HFF-Myc (cell line): ENCODE results near the gene PEX19.

Source experiments
- DNase-seq: peaks from one replicate; pipeline ENCODE4 v3.0.0-alpha.2; 2011; ENCODE audit warnings: low read depth; ENCODE audit errors: extremely low read depth
- H3K4me3 ChIP-seq: replicated peaks from 2 replicates; pipeline ENCODE4 v1.5.1; 2011; ENCODE audit warnings: low read depth, mild to moderate bottlenecking, control low read depth, low read length
- CTCF ChIP-seq: IDR thresholded peaks from 2 replicates; pipeline ENCODE4 v1.5.1; 2012; ENCODE audit warnings: mild to moderate bottlenecking, low read depth, low read length, control low read depth; ENCODE audit errors: missing control alignments

The PEX19 gene, protein sequence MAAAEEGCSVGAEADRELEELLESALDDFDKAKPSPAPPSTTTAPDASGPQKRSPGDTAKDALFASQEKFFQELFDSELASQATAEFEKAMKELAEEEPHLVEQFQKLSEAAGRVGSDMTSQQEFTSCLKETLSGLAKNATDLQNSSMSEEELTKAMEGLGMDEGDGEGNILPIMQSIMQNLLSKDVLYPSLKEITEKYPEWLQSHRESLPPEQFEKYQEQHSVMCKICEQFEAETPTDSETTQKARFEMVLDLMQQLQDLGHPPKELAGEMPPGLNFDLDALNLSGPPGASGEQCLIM

GRCh38 chr1:160284782-160285344 lies at the start of gene PEX19:
TSS of gene PEX19 (minus strand) at chr1:160285133. CDS start at chr1:160285124, 9 bp downstream.
- DNase-seq: peak; percentile 70
- no peak for TF ChIP-seq CTCF
- peak within 1 kb of the TSS; percentile 91 for H3K4me3 ChIP-seq

- no peak for TF ChIP-seq CTCF
These were observed 47.6 kb upstream of the PEX19 start for GRCh38 chr1:160332516-160332915.

GRCh38 chr1:160330119-160330518 lies 45.2 kb upstream of the PEX19 start:
- no peak for TF ChIP-seq CTCF
- no peak for DNase-seq

More at GRCh38 chr1:160332516-160332915, 47.6 kb upstream of the PEX19 start:
- no peak overlapping the region for H3K4me3 ChIP-seq
- no peak for DNase-seq

DNA sequence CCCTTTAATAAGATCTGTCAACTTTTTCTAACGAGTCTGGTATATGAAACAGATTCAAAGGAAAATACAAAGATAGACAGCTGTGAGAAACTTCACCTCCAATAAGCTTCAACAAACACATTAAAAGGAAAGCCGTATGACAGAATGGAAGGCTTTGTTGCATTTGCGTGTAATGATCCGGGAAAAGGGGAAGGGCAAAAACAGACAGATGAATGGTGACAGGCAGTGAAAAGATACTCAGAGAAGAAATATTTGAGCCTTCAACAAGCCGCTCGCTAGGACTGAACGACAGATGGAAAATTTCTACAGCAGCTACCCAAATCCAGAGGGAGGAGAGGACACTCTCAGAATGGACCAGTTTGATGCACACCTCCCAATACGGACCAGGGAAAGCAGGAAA lies 43.3 kb upstream of the PEX19 start:
- no peak for TF ChIP-seq CTCF
- DNase-seq: no peak
- H3K4me3 ChIP-seq: no peak overlapping the region

More at GRCh38 chr1:160330119-160330518, 45.2 kb upstream of the PEX19 start:
- no peak overlapping the region for H3K4me3 ChIP-seq

DNA sequence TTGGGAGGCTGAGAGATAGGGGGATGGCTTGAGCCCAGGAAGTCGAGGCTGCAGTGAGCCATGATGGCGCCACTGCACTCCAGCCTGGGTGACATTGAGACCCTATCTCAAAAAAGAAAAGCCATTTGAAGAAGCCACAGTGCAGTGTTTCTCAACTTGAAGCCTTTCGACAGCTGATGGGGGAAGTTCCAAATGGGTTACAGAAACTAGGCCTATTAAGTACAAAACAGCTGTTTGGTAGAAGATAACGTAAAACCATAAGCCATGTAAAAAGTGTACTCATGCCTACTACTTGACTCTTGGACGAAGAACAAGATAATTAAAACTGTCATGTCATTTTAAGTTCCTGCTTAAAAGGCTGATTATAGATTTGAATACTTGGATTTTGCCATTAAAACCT lies 41.5 kb upstream of the PEX19 start:
- TF ChIP-seq CTCF: no peak
- H3K4me3 ChIP-seq: no peak overlapping the region
- no peak for DNase-seq

- no peak for TF ChIP-seq CTCF
- no peak for DNase-seq
- no peak overlapping the region for H3K4me3 ChIP-seq
These were observed 40.3 kb upstream of the PEX19 start for GRCh38 chr1:160325252-160325651.

DNA sequence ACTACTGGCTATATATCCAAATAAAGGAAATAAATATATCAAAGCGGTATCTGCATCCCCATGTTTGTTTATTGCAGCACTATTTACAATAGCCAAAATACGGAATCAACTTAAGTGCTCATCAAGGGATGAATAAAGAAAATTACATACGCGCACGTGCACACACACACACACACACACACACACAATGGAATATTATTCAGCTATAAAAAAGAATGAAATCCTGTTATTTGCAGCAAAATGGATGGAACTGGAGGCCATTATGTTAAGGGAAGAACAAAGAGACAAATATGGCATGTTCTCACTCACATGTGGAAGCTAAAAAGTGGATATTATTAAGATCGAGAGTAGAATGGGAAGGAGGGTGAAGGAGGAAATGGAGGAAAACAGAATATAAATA lies 37.9 kb upstream of the PEX19 start:
- H3K4me3 ChIP-seq: no peak overlapping the region
- no peak for DNase-seq
- TF ChIP-seq CTCF: no peak
